Kidney (tissue), 14 donors: ENCODE data around the gene DCP1A. TPM values are rescaled to one million over a fixed set of nuclear protein-coding genes. Genes with fewer than 3 reads are reported as not detected.

Experiments
- DNase-seq, 5 donors: peaks; one replicate each; pipeline ENCODE4 v3.0.0-alpha.2; 2013 to 2020
- FAIRE-seq: peaks from 2 replicates; lab custom pipeline; 2012; peaks lifted over from hg19 to GRCh38; lab: Jason Lieb, UNC
- H3K27ac ChIP-seq, 2 donors: one replicate each; pipeline ENCODE4 v1.7.0; 2013; ENCODE audit warnings: low read depth in 2 of 2, low read length in 2 of 2, inconsistent platforms in 1 of 2
- H3K27me3 ChIP-seq: one replicate; pipeline ENCODE4 v1.7.1; 2013; ENCODE audit warnings: low read length, inconsistent platforms; ENCODE audit not compliant: control insufficient read depth, insufficient read depth
- H3K36me3 ChIP-seq, 3 donors: one replicate each; pipeline versions ENCODE4 v1.7.0 to v1.7.1; 2013; ENCODE audit warnings: low read length in 3 of 3, control low read depth in 1 of 3, inconsistent platforms in 1 of 3; ENCODE audit not compliant: insufficient read depth in 3 of 3, control insufficient read depth in 2 of 3
- H3K4me1 ChIP-seq, 3 donors: one replicate each; pipeline versions ENCODE4 v1.7.0 to v1.7.1; 2013; ENCODE audit warnings: low read length in 3 of 3, inconsistent platforms in 1 of 3, low read depth in 1 of 3; ENCODE audit not compliant: control insufficient read depth in 2 of 3, insufficient read depth in 2 of 3
- H3K4me3 ChIP-seq, 3 donors: one replicate each; pipeline versions ENCODE4 v1.7.0 to v1.8.1; 2013; ENCODE audit warnings: low read length in 3 of 3, control low read depth in 1 of 3, inconsistent platforms in 1 of 3
- H3K9ac ChIP-seq, 3 donors: one replicate each; pipeline versions ENCODE4 v1.7.0 to v1.7.1; 2013; ENCODE audit warnings: low read length in 3 of 3, control low read depth in 1 of 3, inconsistent platforms in 1 of 3
- H3K9me3 ChIP-seq, 3 donors: one replicate each; pipeline versions ENCODE4 v1.7.0 to v1.7.1; 2013; ENCODE audit warnings: low read length in 3 of 3, control low read depth in 1 of 3, inconsistent platforms in 1 of 3; ENCODE audit not compliant: control insufficient read depth in 2 of 3, insufficient read depth in 1 of 3
- CTCF ChIP-seq: IDR thresholded peaks from 3 replicates; pipeline ENCODE4 v1.5.1; 2012; ENCODE audit warnings: mild to moderate bottlenecking, moderate library complexity, borderline replicate concordance; ENCODE audit not compliant: insufficient read depth; ENCODE audit errors: extremely low read depth
- intact Hi-C: fragments of 100-400 bp; cut with DNase I; formaldehyde crosslinking; loops from one replicate; pipeline ENCODE4 v1.11.1; 2022
- polyA plus RNA-seq: library from polyadenylated mRNA; stranded (reverse); fragments of 350-450 nt; fragmentation: Illumina TruSeq; extraction: RNeasy Lipid Tissue Mini Kit (QIAGEN cat#74804); gene quantifications from one replicate; pipeline ENCODE4 v1.2.3, GENCODE V29; 2014; ENCODE audit warnings: low read depth, low replicate concordance; ENCODE audit not compliant: insufficient read depth
- total RNA-seq: library from RNA; stranded (reverse); fragmentation: NEBNext Ultra II Directional; extraction: Animal tissue kit (Norgen Biotek cat#: 25700); gene quantifications from one replicate; pipeline ENCODE4 v1.2.1, GENCODE V29; 2021
- donor health status: control.
- donor health status: control.
- donor health status: control.
- donor health status: control.
- donor health status: control.
- donor health status: DM: yes; HTN: yes; CAD: no.
- donor health status: Normal renal cell carcinoma (clear cell type).

Gene DCP1A
- total and polyA plus RNA-seq, 2 donors from 2014 or later: 4.9 to 21.0 TPM

- Histone ChIP-seq H3K4me1 (peaks cover 0 to 24% (median under 1%) of the 10 kb centered on the region in 3 donors), H3K27ac (no peak overlapping the region), H3K36me3 (no peaks in the 10 kb centered on the region), H3K9me3 (no peaks in the 10 kb centered on the region), H3K4me3 (no peak overlapping the region), H3K27me3 (no peaks in the 10 kb centered on the region), H3K9ac (no peak overlapping the region)
- DNase-seq (no peak), FAIRE-seq (no peak)
- TF ChIP-seq CTCF: no peak
- intact Hi-C loops: no loop called here
Observed at GRCh38 chr3:53248161-53248560, 99.2 kb downstream of the DCP1A start.

DNA sequence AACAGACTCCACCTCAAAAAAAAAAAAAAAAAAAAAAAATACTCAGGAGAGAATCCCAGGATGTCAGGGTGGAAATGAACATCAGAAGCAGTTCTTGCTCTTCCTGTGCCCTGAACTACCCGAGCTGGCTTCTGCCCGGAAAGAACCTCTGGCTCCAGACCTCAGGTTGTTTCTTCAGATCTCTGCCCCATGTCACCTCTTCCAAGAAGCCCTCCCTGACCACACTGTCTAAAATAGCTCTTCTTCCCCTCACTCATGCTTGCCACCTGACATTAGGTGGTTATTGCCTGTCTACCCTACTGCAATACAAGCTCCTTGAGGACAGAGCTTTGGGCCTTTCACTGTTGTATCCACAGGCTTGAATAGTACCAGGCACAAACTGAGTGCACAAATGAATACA lies 99.7 kb downstream of the DCP1A start:
- H3K4me1 ChIP-seq: peaks cover 0 to 23% (median 5%) of the 10 kb centered on the region in 3 donors
- DNase-seq: no peak
- H3K9ac ChIP-seq: no peak overlapping the region
- H3K27ac ChIP-seq: no peak overlapping the region
- FAIRE-seq: no peak
- no peaks in the 10 kb centered on the region for H3K36me3 ChIP-seq
- no peaks in the 10 kb centered on the region for H3K9me3 ChIP-seq
- intact Hi-C loops: no loop called here
- no peaks in the 10 kb centered on the region for H3K27me3 ChIP-seq
- no peak overlapping the region for H3K4me3 ChIP-seq
- TF ChIP-seq CTCF: no peak

GRCh38 chr3:53244271-53244670 lies 103.1 kb downstream of the DCP1A start:
- no peak overlapping the region for H3K27ac ChIP-seq
- FAIRE-seq: no peak

More at GRCh38 chr3:53244271-53244670, 103.1 kb downstream of the DCP1A start:
- no peak overlapping the region for H3K9ac ChIP-seq
- no peaks in the 10 kb centered on the region for H3K27me3 ChIP-seq
- H3K4me1 ChIP-seq: peaks cover 0 to 18% (median 5%) of the 10 kb centered on the region in 3 donors
- DNase-seq: no peak
- intact Hi-C loops: no loop called here
- H3K9me3 ChIP-seq: no peaks in the 10 kb centered on the region
- peaks cover 0 to 19% (median 7%) of the 10 kb centered on the region in 3 donors for H3K36me3 ChIP-seq
- H3K4me3 ChIP-seq: no peak overlapping the region
- no peak for TF ChIP-seq CTCF
